CD8-positive, alpha-beta memory T cell (primary cell): ENCODE measurements around the gene ATP9B. TPM values are rescaled to one million over a fixed set of nuclear protein-coding genes. Genes with fewer than 3 reads are reported as not detected.

Source experiments
- CTCF ChIA-PET: fragments of 350-600 bp; sonication (Branson Sonifier 250); formaldehyde crosslinking; loops from one replicate; lab custom pipeline; 2021; ENCODE audit warnings: antibody characterized with exemption; lab: Charles Lee
- POLR2A ChIA-PET: fragments of 350-600 bp; sonication (Branson Sonifier 250); formaldehyde crosslinking; loops from one replicate; lab custom pipeline; 2021; ENCODE audit warnings: antibody characterized with exemption; lab: Charles Lee
- DNase-seq, 5 donors: peaks; one replicate each; pipeline versions ENCODE4 v3.0.0 to v3.0.0-alpha.2; 2020 to 2022; ENCODE audit warnings: mixed read lengths in 1 of 5
- H3K27ac ChIP-seq: one replicate; pipeline ENCODE4 v1.7.0; 2013; ENCODE audit warnings: low read depth, mild to moderate bottlenecking, low read length, moderate library complexity
- H3K27me3 ChIP-seq: 2 replicates; pipeline ENCODE4 v1.7.0; 2013; ENCODE audit warnings: low read length, mild to moderate bottlenecking; ENCODE audit not compliant: insufficient read depth, poor library complexity, severe bottlenecking
- H3K36me3 ChIP-seq: 2 replicates; pipeline ENCODE4 v1.7.0; 2013; ENCODE audit warnings: mild to moderate bottlenecking, low read length, moderate library complexity; ENCODE audit not compliant: insufficient read depth
- H3K4me1 ChIP-seq: 2 replicates; pipeline ENCODE4 v1.7.0; 2013; ENCODE audit warnings: mild to moderate bottlenecking, low read length, moderate library complexity; ENCODE audit not compliant: insufficient read depth
- H3K4me3 ChIP-seq: 2 replicates; pipeline ENCODE4 v1.7.0; 2013; ENCODE audit warnings: mild to moderate bottlenecking, low read length
- H3K9me3 ChIP-seq: 2 replicates; pipeline ENCODE4 v1.7.0; 2013; ENCODE audit warnings: mild to moderate bottlenecking, low read length
- H3K27ac Mint-ChIP-seq, 8 donors: one replicate each; pipeline ENCODE4 v1.8.0; 2020 to 2021; ENCODE audit warnings: mixed read lengths in 8 of 8, mild to moderate bottlenecking in 6 of 8, inconsistent platforms in 3 of 8, moderate library complexity in 3 of 8
- H3K27me3 Mint-ChIP-seq, 2 donors: one replicate each; pipeline ENCODE4 v1.8.0; 2020 to 2021; ENCODE audit warnings: mixed read lengths in 2 of 2, mild to moderate bottlenecking in 1 of 2, moderate library complexity in 1 of 2
- H3K36me3 Mint-ChIP-seq, 3 donors: one replicate each; pipeline ENCODE4 v1.8.0; 2020 to 2021; ENCODE audit warnings: mixed read lengths in 3 of 3, inconsistent platforms in 1 of 3, mild to moderate bottlenecking in 1 of 3
- H3K4me1 Mint-ChIP-seq, 3 donors: one replicate each; pipeline ENCODE4 v1.8.0; 2020 to 2021; ENCODE audit warnings: mixed read lengths in 3 of 3, inconsistent platforms in 1 of 3, mild to moderate bottlenecking in 1 of 3
- H3K4me3 Mint-ChIP-seq, 7 donors: one replicate each; pipeline ENCODE4 v1.8.0; 2020 to 2021; ENCODE audit warnings: mixed read lengths in 7 of 7, mild to moderate bottlenecking in 6 of 7, moderate library complexity in 4 of 7, inconsistent platforms in 2 of 7
- H3K9me3 Mint-ChIP-seq, 5 donors: one replicate each; pipeline ENCODE4 v1.8.0; 2020 to 2022; ENCODE audit warnings: mixed read lengths in 5 of 5, mild to moderate bottlenecking in 3 of 5, moderate library complexity in 2 of 5, inconsistent platforms in 1 of 5
- polyA plus RNA-seq: library from polyadenylated mRNA; unstranded; fragments of 300-500 nt; fragmentation: Illumina TruSeq; gene quantifications from one replicate; pipeline ENCODE4 v1.2.3, GENCODE V29; 2021
- total RNA-seq, 2 experiments: library from RNA; stranded (reverse); gene quantifications; one replicate each; pipeline ENCODE4 v1.2.3, GENCODE V29; 2021

Gene ATP9B
- total and polyA plus RNA-seq, 3 experiments from 2014 or later = 22.0 to 23.4 (median 22.4) TPM

- H3K27ac Mint-ChIP-seq = peak overlapping the region in 2 of 8 donors; percentile 33 to 48
- ChIA-PET POLR2A (no interaction called here), CTCF (no interaction called here)
- H3K4me3 Mint-ChIP-seq = no peak overlapping the region
- H3K4me3 ChIP-seq = no peak overlapping the region
- DNase-seq = no peak
- H3K4me1 ChIP-seq = no peaks in the 10 kb centered on the region
- no peaks in the 10 kb centered on the region for H3K27me3 ChIP-seq
- H3K9me3 ChIP-seq = no peaks in the 10 kb centered on the region
- no peaks in the 10 kb centered on the region for H3K27me3 Mint-ChIP-seq
- peaks cover 0 to 5% (median 0%) of the 10 kb centered on the region in 3 donors for H3K4me1 Mint-ChIP-seq
- no peaks in the 10 kb centered on the region for H3K9me3 Mint-ChIP-seq
- H3K27ac ChIP-seq = no peak overlapping the region
- H3K36me3 ChIP-seq = no peaks in the 10 kb centered on the region
- H3K36me3 Mint-ChIP-seq = peaks cover 4 to 55% (median 11%) of the 10 kb centered on the region in 3 donors
Measured at GRCh38 chr18:79353267-79353666, 284.1 kb downstream of the ATP9B start.

DNA sequence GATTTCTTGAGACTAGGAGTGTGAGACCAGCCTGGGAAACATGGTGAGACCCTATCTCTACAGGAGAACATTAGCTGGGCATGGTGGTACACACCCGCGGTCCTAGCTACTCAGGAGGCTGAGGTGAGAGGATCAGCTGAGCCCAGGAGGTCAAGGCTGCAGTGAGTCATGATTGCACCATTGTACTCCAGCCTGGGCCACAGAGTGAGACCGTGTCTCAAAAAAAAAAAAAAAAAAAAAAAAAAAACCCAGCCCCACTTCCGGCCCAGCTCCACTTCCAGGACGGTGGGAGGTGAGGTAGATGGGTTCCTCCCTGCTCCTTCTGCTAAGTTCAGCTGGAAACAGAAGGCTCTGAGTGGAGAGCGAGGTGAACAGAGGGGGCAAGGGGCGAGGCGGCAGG, 285.2 kb downstream of the ATP9B start:
- Histone ChIP-seq H3K27me3 (no peaks in the 10 kb centered on the region), H3K36me3 (no peaks in the 10 kb centered on the region), H3K4me1 (no peaks in the 10 kb centered on the region), H3K4me3 (no peak overlapping the region), H3K27ac (no peak overlapping the region), H3K9me3 (no peaks in the 10 kb centered on the region)
- Mint-ChIP-seq H3K36me3 (peaks cover 4 to 54% (median 11%) of the 10 kb centered on the region in 3 donors), H3K27ac (no peak overlapping the region), H3K27me3 (no peaks in the 10 kb centered on the region), H3K4me3 (no peak overlapping the region), H3K9me3 (no peaks in the 10 kb centered on the region), H3K4me1 (peaks cover 0 to 5% (median 0%) of the 10 kb centered on the region in 3 donors)
- no peak for DNase-seq
- ChIA-PET CTCF (no interaction called here), POLR2A (no interaction called here)

DNA sequence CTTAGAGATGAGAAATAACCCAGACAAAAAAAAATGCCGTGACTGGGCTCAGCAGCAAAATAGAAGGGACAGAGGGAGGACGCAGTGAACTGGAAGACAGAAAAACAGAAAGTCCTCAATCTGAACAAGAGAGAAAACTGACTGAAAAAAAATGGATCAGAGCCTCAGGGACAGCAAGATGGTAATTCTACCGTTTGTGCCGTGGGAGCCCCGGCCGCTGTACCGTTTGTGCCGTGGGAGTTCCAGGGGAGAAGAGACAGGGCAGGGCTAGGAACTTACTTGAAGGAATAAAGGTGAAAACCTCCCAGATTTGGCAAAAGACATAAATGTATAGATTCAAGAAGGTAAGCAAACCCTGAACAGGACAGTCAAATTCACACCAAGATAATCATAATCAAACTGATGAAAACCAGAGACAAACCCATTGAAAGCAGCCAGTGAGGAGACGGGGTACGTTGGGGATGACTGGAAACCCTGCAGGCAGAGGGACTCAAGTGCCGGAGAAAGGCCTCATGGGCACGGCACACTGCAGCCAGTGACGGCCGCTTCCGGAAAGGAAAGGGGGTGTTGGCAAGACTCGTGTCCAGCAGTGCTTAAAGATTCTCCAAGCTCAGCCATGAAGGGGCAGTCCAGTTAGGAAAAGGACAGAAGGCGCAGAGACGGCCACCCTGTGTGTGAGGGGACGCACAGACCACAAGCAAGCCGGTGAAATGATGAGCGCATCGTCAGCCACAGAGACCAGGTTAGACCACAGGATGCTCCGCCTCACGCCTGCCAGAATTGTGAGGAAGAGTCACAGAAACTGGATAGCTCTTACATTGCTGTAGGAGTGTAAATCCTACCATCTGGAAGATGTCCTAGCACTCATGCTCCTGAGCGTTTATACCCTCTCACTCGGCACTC, 286.5 kb downstream of the ATP9B start:
- Histone ChIP-seq H3K4me3 (no peak overlapping the region), H3K36me3 (peaks cover 9% of the 10 kb centered on the region), H3K4me1 (no peaks in the 10 kb centered on the region), H3K9me3 (no peaks in the 10 kb centered on the region), H3K27me3 (no peaks in the 10 kb centered on the region), H3K27ac (no peak overlapping the region)
- DNase-seq = no peak
- ChIA-PET POLR2A (no interaction called here), CTCF (no interaction called here)
- Mint-ChIP-seq H3K9me3 (no peaks in the 10 kb centered on the region), H3K27me3 (no peaks in the 10 kb centered on the region), H3K27ac (peak overlapping the region in 4 of 8 donors; percentile 25 to 75 (median 71)), H3K4me1 (peaks cover 0 to 5% (median 0%) of the 10 kb centered on the region in 3 donors), H3K36me3 (peaks cover 4 to 54% (median 12%) of the 10 kb centered on the region in 3 donors), H3K4me3 (no peak overlapping the region)

- POLR2A ChIA-PET = no interaction called here
- H3K4me1 Mint-ChIP-seq = peaks cover 0 to 5% (median 0%) of the 10 kb centered on the region in 3 donors
- H3K27ac ChIP-seq = no peak overlapping the region
- no peak overlapping the region for H3K4me3 Mint-ChIP-seq
- H3K27ac Mint-ChIP-seq = peak overlapping the region in 2 of 8 donors; percentile 25 to 63
- H3K36me3 Mint-ChIP-seq = peaks cover 4 to 55% (median 11%) of the 10 kb centered on the region in 3 donors
- H3K4me1 ChIP-seq = no peaks in the 10 kb centered on the region
- H3K4me3 ChIP-seq = no peak overlapping the region
- no peaks in the 10 kb centered on the region for H3K9me3 Mint-ChIP-seq
- no peaks in the 10 kb centered on the region for H3K9me3 ChIP-seq
- no peaks in the 10 kb centered on the region for H3K27me3 ChIP-seq
- no peak for DNase-seq
- CTCF ChIA-PET = no interaction called here
- peaks cover 11% of the 10 kb centered on the region for H3K36me3 ChIP-seq
- H3K27me3 Mint-ChIP-seq = no peaks in the 10 kb centered on the region
Measured at GRCh38 chr18:79356435-79356834, 287.2 kb downstream of the ATP9B start.

DNA sequence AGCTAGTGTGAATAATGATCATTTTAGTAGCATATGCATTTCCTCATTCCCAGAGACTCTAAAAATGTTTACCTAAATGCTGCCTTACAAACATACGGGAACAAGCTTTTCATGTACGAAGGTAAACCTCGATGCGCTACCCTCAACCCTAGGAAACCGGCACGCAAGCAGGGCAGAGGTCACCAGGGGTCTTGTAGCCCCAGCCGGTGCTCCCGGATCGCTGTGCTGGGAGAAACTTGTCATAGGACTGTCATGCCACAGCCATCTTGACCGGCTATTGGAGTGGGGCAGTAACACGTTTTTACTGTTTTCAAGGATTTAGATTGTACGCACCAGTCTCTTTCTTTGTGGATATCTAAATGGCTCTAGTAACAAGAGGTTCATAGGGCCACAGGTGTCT, 291.7 kb downstream of the ATP9B start:
- no peaks in the 10 kb centered on the region for H3K9me3 Mint-ChIP-seq

GRCh38 chr18:79361766-79362522, 292.8 kb downstream of the ATP9B start:
- POLR2A ChIA-PET = no interaction called here
- H3K27me3 Mint-ChIP-seq = no peaks in the 10 kb centered on the region
- Histone ChIP-seq H3K36me3 (peaks cover 18% of the 10 kb centered on the region), H3K4me3 (no peak overlapping the region), H3K4me1 (no peaks in the 10 kb centered on the region), H3K27ac (no peak overlapping the region), H3K27me3 (no peaks in the 10 kb centered on the region), H3K9me3 (no peaks in the 10 kb centered on the region)
- H3K36me3 Mint-ChIP-seq = peaks cover 4 to 72% (median 23%) of the 10 kb centered on the region in 3 donors
- H3K9me3 Mint-ChIP-seq = no peaks in the 10 kb centered on the region
- CTCF ChIA-PET = interaction anchor here (0.7 kb wide), 1 partner anchor 19 kb away, joined by 3 read pairs; no protein-coding TSS in a partner anchor
- no peak for DNase-seq
- H3K4me1 Mint-ChIP-seq = peaks cover 0 to 5% (median 2%) of the 10 kb centered on the region in 3 donors
- no peak overlapping the region for H3K27ac Mint-ChIP-seq
- no peak overlapping the region for H3K4me3 Mint-ChIP-seq

More for the DNA sequence above, 291.7 kb downstream of the ATP9B start:
- no peaks in the 10 kb centered on the region for H3K4me1 ChIP-seq
- Mint-ChIP-seq H3K27me3 (no peaks in the 10 kb centered on the region), H3K4me3 (no peak overlapping the region), H3K36me3 (peaks cover 4 to 67% (median 23%) of the 10 kb centered on the region in 3 donors), H3K27ac (no peak overlapping the region), H3K4me1 (no peaks in the 10 kb centered on the region)
- H3K9me3 ChIP-seq = no peaks in the 10 kb centered on the region
- H3K4me3 ChIP-seq = no peak overlapping the region
- no peak overlapping the region for H3K27ac ChIP-seq
- ChIA-PET CTCF (interaction anchor here (1.2 kb wide), 1 partner anchor 19 kb away, joined by 4 read pairs; no protein-coding TSS in a partner anchor), POLR2A (no interaction called here)
- peaks cover 18% of the 10 kb centered on the region for H3K36me3 ChIP-seq
- no peak for DNase-seq
- no peaks in the 10 kb centered on the region for H3K27me3 ChIP-seq

DNA sequence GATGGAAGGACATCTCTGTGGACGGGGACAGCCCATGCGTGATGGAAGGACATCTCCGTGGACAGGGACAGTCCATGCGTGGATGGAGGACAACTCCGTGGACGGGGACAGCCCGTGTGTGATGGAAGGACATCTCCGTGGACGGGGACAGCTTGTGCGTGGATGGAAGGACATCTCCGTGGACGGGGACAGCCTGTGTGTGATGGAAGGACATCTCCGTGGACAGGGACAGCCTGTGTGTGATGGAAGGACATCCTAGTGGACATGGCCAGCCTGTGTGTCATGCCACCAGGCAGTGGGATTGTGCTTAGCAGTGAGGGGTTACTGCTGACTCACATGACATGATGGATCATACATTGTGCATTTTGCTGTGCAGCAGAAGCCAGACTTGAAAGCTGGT, 296.5 kb downstream of the ATP9B start:
- Mint-ChIP-seq H3K4me3 (no peak overlapping the region), H3K36me3 (peaks cover 4 to 60% (median 24%) of the 10 kb centered on the region in 3 donors), H3K27ac (peak overlapping the region in 1 of 8 donors; percentile 37), H3K9me3 (no peaks in the 10 kb centered on the region), H3K4me1 (peaks cover 21 to 29% (median 22%) of the 10 kb centered on the region in 3 donors), H3K27me3 (no peaks in the 10 kb centered on the region)
- ChIA-PET POLR2A (no interaction called here), CTCF (no interaction called here)
- Histone ChIP-seq H3K36me3 (peaks cover 9% of the 10 kb centered on the region), H3K27ac (no peak overlapping the region), H3K4me1 (peaks cover 16% of the 10 kb centered on the region), H3K9me3 (no peaks in the 10 kb centered on the region), H3K27me3 (no peaks in the 10 kb centered on the region), H3K4me3 (no peak overlapping the region)
- DNase-seq = no peak
